Right forelimb (tissue), 1 donor: ENCODE data around the gene FBLIM1.

Experiments
- DNase-seq: peaks from one replicate; pipeline ENCODE4 v3.0.0-alpha.2; 2018

The FBLIM1 gene

DNA sequence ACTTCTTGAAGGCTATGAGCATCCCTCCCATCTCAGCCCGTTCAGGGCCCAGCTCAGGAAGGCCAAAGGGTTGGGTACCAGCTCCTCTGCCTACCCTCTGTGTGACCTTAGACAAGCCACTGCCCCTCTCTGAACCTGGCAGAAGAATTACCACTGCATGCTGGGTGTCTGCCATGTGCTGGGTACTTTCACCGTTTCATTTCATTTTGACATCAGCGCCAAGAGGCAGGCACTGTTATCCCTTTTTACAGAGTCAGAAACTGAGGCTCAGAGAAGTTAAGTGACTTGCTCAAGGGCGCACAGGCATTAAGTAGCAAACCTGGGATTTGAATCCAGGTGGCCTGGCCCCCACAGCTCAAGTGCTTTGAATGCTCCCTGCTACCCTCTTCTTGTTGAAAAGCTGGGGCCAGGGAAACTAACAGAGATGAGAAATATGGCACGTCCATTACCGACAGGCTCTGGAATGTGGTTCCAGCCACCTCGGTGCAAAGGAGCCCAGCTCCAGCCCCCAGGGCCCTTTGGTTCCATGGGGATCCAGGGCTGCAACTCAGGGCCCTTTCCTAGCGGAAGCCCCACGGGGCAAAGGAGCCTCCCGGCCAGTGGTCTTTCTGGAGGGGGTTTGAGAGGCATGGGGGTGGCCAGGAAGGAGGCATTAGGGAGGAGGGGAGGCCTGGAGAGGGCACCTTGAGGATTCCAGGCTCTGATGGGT, 9.8 kb upstream of the FBLIM1 start:
- no peak for DNase-seq

DNA sequence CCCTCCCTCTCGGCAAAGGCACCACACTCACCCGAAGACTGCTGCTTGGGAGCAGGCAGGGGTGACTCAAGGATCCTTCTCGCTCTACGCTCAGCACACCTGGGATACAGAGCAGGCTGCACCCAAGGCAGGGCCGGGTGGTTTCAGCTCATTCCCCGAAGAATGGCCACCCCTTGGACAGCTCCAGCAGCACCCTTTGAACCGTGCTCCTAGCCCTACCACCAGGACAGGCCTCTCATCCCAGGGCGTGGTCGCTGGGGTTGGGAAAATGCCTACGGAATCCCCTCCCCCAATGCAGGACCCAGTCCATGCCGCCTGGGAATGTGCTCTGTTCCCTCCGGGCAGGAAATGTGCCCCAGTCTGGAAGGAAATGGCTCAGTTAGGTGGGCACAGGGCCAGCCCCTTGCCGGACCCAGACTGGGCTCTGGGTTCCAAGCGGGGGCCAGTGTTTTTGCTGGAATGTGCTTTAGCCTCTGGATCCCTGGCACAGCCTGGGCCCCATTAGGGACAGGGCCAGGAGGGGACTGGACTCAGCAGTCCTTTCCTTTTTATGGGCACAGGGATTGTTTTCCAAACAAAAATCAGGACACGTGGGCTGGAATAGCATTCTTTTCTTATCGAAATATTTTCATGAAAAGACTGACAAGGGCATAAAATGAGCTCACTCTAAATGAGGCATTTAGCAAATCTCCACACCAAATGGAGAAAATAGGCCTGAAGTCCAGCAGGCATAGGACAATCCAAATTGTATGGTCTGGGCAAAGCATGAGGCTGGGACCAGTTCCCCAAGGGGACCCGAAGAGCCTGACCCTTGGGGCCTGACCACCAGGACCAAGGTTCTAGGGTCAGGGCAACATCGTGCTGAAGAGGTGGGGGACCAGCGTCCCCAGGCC, 8.9 kb upstream of the FBLIM1 start:
- DNase-seq: no peak

DNA sequence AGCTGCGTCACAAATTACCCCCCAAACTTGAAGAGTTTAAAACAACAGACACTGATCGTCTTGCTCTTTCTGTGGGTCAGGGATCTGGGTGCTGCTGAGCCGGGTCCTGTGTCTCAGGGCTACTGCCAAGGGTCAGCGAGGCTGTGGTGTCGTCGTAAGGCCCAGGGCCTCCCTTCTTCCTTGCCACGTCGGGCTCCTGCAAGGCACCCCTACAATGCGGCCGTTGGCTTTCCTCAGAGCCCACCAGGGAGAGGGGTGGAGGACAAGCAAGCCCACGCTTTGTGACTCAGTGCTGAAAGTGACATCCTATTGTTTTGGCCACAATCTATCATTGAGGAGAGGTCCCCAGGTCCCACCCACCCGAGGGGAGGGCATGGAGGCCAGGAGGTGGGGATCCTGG, 7.7 kb upstream of the FBLIM1 start:
- no peak for DNase-seq

DNA sequence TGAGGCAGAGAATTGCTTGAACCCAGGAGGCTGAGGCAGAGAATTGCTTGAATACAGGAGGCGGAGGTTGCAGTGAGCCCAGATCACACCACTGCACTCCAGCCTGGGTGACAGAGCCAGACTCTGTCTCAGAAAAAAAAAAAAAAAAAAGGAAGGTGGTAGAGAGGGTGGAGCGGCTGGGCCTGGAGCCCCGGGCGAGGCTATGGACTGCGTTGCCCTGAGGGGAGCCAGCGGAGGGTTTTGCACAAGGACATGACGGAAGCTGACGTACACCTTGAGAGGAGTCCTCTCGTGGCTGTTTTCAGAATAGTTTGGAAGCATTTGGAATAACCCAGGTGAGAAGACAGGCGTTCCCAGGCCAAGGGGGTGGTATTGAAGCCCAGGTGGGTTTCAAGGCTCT, 6.9 kb upstream of the FBLIM1 start:
- DNase-seq: no peak

DNA sequence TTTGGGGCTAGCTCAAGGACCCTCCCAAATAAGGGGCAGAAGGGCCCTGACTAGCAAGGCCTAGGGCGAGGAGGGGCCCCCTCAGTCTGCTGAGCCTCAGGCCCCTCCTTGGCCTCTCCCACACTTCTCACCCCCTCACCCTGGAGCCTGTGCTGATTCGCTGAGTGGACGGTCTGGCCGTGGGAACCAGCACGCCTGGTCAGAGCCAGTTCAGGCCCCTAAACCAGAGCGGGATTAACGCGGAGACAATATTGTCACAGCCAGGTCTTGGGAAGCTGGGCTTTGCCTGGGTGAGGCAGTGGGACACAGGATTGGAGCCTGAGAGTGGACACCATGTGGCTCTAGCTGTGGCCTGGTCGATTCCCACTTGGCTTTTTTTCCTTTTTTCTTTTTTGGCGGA, 4.8 kb upstream of the FBLIM1 start:
- no peak for DNase-seq

DNA sequence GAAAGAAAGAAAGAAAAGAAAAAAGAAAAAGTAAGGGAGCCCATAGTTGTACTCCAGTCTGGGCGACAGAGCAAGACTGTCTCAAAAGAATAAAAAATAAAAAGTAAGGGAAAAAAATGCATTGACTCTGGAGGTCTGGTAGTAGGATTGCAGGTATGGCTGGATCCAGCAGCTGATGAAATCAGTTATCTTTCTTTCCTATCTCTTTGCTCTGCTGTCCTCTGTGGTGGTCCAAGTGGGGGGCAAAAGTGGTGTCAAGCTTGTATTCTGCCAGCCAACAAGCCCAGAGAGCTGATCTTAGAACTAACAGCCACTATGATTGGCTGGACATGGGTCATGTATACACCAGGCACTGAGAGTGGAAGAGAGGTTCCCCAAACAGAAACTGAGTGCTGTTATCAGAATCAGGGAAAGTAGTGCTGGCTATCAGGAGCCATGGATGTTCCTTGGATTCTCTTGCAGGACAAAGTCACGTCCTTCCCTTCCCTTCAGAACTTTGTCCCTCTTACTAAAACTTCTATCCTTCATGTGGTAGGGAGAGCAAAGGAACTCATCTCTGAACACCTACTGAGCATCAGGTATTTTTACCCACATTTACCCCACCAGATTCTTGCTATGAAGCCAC, 3.5 kb upstream of the FBLIM1 start:
- no peak for DNase-seq

DNA sequence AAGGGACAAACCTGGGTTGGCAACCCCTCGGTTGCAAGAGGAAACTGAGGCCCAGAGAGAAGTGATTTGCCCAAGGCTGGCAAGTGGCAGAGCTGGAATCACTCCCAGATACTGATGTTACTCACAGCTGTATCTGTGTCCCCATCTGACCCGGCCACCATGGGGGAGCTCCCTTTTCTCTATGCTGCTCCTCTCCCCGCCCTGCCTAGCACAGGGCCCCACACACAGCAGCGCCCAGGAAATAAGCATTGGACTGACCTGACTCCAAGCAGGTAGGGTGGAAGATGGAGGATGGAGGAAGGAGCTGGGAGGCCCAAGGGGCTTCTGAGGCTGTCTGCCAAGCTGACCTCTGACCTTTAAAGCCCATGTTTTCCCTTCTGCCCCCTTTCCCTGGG, 3.0 kb upstream of the FBLIM1 start:
- DNase-seq: no peak

DNA sequence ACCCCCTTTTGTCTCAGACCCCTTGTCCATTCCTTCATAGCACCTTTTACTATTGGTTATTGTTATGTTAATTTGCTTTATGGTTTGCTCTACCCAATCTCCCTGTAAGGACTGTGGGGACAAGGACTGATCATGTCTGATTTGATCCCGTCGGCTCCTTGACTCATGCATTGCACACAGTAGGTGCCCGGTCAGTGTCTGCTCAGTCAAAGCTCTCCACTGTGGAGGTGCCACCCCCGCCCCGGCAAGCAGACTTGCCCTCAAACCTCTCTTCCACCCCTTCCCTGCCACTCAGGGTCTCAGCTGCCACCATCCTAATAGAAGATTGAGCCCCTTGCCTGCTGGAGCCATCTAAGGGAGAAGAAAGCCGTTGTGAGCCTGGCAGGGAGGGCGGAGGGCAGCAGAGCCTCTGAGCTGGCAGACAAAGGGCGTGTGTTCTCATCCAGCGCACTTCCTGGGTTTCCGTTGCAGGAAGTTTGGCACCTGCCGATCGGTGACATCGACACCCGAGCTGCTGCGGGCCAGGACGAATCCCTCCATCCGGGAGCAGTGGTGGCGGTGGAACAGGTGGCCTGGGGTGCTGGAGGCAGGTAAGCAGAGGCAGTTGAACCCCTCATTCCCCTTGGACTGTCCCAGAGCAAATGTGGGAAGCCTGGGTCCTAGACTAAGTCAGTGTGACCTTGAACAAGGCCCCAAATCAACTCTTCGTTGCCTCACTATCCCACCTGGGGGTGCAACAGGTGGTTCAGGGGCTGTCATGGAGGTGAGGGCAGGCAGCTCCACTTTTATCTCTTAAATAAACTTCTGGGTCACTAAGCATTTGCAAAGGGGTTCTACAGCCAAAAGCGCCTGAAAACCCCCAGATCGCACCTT, 2.2 kb upstream of the FBLIM1 start:
- DNase-seq: no peak

DNA sequence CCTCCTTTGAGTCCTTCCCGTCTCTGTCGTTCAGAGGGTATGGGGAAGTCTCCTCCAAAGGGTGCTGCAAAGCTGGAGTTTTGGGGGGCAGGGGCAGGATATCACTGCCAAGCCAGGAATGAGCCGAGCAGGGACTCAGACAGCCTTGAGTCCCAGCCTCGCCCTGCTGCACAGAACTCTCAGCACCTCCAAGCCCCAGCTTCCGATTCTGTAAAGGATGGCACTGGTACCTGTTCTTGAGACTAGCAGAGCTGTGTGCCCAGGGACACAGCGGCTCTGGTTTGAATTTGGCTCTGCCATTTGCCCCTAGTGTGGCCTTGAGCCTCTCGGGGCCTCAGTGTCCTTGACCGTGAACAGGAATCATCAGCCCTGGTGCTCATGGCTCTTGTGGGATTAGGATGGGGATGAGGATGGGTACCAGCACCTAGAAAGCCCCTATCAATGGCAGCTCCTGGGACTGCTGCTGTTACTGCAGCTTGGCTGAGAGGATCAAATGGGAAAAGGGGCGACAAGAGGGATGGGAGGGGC, 1.5 kb upstream of the FBLIM1 start:
- DNase-seq: no peak

DNA sequence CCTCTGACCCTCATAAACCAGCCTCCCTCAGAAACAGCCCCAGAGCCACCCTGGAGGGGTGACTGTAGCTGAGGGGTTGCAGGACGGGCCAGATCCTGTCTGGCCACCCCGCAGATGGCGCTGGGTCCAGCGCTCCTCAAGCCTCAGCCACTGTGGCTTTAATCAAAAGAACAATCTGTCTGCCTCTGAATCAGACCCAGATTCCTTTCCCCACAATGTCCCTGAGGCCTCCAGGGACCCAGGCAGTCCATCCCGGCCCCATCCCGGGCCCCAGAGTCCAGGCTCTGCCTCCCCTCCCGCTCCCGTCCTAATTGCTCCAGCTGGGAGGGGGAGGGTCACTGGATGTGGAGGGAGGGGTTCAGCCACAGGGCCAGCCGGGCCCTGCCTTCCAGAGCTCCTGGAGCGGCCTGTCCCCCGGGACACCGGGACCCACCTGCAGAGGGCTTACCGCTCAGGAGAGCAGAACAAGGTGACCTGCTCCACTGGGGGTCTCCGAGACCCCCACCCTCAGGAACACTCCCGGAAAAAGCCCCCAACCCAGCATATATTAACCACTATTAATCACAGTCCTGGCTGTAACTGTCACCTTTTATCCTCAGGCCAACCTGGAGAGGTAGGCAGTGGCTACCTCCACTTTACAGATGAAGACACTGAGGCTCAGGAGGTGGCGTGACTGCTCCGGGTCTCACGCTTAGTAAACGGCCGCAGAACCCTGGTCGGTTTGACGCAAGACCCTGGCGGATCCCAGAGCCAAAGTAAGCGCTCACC, 836 bp upstream of the FBLIM1 start:
- DNase-seq: no peak

DNA sequence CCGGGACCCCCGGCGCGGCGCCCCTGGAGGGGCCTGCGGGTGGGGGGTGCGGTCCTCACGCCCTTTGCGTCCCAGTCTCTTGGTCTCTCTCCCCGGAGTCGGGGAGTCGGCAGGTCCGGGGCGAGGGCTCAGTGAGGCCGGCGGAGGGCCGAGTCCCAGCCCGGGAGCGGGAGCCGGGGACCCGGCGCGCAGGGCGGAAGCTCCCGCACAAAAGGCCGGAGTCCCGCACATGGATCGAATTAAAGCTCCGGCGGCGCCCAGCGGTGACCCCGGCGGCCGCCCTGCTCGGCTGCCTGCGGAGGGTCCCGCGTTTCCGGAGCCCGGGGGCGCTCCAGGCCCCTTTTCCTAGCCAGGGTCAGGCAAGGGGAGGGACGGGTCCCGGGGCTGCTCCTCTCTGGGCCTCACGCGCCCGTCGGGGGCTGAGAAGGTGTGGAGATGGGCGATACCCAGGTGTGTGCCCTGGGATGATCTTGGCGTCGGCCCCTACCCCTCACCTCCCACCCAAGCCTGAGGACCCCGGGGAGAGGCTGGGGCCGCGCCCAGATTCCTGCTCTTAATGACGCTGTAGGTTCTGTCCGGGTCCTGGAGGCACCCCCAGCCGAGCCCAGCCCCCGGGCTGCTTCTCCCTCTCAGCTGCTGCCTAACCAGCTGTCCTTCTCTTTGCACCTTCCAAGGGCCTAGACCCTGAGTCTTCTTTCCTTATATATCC, 512 bp downstream of the FBLIM1 start:
- no peak for DNase-seq

DNA sequence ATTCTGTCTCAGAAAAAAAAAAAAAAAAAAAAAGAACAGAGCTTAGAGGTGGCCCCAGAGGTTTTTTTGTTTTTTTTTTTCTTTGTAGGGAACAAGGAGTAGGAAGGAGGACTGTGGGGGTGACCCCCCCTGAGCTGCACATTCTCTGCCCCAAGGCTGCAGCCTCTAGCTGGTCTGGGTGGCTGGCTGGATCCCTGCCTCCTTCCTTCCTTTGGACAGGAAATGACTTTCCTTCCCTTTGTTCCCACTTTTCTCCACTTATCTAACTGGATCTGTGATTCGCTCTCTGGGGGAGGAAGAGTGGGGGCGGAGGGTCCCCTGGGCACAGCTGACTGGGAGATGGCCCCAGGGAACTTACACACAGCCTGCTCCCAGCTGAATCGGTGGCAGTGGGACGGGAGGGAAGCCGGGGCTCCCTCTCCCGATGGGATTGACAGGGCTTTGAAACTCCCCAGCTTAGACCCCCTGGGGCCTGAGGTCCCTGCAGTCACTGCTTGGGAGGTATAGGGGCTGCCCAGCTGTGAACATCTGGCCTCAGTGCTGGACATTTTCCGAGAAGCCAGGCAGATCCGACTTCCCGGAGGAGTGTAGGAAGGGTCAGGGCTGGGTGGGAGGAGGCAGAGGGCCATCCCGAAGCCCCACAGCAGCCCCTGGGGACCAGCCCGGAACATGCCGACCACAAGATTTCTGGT, 2.1 kb downstream of the FBLIM1 start:
- no peak for DNase-seq

DNA sequence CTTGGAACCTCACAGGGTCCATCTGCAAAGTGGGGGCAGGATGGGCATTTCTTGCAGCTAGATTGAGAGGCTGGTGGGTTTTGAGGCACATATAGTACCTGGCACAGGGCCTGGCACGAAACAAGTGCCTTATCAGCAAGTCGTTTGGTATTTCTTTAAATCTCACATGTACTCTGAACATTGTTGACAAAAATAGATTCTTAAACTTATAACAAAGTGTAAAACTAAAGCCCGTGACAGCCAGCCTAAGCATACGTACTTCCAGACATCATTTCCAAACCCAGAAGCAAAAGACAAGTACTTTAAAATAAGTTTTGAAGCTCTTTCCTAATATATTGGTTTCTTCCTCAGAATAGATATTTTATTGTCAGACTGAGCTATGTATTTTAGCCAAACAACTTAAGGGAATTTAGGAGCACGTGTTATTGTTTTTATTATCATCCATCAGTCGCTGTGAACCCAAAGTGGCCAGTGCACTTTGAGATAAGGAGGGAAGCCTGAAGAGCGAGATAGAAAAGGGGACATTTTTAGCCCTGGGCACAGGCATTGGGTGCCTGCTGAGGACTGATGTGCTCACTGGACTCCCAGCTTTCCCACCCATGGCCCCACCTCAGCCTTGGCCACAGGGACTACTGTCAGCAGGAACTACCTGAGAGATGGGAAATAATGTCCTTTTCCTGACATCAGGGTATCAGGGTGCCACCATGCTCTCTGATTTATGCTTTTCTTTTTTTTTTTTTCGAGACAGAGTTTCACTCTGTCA, 3.0 kb downstream of the FBLIM1 start:
- DNase-seq: no peak

DNA sequence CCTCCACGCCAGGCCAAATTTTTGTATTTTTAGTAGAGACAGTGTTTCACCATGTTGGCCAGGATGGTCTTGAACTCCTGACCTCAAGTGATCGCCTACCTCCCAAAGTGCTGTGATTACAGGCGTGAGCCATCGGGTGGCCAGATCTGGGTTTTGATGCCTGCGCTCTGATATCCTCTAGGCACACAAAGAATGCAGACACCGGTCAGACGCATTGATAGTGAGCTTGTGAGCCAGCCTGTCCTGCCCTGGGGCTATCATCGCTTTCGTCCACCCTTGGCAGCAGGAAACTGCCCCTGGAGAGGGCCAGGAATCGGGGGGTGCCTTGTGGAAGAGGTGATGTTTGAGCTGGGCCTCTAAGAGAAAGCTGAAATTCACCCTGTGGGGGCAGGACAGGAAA, 4.0 kb downstream of the FBLIM1 start:
- no peak for DNase-seq

DNA sequence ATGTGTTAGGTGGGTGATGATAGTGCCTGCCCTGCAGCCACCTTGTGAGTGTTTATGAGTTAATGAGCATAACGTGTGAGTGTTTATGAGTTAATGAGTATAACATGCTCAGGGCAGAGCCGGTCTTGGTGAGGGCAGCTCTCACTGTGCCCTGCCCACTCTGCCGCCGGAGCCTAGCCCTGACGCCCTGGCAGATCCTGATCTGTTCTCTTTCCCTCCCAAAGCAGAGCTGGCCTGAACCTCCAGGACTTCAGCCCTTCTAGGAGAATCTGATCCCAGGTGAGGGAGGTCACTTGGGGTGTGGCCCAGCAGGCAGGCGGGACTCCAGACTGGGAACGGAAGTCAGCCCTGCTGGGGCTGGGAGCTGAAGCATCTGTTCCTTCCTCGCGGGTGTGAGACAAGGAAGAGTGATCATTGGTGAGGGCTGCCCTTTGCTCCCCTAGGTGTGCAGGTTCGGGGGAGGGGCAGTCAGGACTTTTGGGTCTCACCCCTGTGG, 5.7 kb downstream of the FBLIM1 start:
- DNase-seq: no peak

DNA sequence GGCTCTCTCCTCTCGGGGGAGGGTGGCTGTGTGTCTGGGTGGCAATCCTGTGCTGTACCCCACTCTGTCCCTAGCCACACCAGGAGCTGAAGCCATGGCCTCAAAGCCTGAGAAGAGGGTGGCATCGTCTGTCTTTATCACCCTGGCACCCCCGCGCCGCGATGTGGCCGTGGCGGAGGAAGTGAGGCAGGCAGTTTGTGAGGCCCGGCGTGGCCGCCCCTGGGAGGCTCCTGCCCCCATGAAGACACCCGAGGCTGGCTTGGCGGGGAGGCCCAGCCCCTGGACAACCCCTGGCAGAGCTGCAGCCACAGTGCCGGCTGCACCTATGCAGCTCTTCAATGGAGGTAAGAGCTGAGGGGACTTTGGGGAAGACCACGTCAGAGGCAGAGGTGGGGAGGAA, 6.3 kb downstream of the FBLIM1 start:
- DNase-seq: no peak

DNA sequence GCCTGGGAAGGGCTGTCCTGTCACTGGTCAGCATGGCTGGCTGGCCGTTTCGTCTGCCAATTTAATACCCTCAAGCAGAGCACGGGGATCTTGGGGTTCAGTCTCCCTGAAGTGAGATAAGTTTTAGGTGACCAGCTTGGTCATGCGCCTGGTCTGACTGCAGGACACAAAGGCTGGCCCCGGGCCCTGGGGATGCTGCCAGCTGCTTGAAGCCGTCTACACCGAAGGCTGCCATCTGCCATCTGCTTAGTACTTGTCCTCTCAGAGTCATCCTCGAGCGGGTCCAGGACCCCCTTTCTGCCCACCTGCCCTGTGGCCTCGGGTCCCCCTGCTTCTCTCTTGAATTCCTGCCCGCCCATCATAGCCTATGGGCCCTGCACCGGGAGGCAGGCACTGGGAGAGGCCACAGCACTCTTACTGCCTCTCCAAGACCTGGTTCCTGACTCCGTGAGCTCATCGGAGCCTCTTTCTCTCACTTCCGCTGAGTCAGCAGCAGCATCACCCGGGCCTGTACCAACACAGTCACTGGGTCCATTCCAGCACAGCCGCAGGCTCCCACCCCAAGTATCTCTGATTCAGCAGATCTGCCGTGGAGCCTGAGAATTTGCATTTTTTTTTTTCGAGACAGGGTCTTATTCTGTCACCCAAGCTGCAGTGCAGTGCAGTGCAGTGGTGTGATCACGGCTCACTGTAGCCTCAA, 7.0 kb downstream of the FBLIM1 start:
- no peak for DNase-seq

DNA sequence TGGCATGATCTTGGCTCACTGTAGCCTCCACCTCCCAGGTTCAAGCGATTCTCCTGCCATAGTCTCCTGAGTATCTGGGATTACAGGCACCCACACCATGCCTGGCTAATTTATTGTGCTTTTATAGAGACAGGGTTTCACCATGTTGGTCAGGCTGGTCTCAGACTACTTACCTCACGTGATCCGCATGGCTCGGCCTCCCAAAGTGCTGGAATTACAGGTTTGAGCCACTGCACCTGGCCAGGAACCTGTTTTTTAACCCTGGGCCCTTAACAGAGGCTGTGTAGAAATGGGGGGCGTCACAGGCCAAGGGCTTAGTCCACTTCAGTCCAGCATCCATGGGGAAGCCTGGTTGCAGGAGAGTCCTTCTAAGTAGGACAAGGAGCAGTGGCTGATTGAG, 9.3 kb downstream of the FBLIM1 start:
- no peak for DNase-seq

DNA sequence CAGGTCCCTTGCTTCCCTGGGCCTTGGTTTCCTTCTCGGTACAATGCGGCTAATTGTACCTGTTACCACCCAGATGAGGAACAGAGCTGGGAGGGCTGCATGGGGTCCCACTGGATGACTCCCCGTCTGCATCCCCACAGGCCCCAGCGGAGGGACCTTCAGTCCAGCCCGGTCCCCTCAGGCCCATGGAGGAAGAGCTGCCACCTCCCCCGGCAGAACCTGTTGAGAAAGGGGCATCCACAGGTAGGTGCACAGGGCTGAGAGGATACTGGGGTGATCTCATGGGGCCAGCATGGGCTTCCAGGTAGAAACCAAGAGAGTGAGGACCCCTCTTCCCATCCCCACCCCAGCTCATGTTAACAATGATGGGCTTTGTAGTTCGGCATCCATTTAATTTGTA, 9.8 kb downstream of the FBLIM1 start:
- no peak for DNase-seq
